Stimulated activated CD8-positive, alpha-beta memory T cell treated with anti-CD3 and anti-CD28 coated beads, Interleukin-15, amount 100 ng/mL, for 48 hours (primary cell): ENCODE results near the gene DENND2D.
"Not testable (repeated sequence)": the region's sequence is repeated elsewhere in the genome, so short reads cannot be mapped to it uniquely, and the experiment has no call there.

Source experiments
- DNase-seq, 2 donors: peaks; one replicate each; pipeline ENCODE4 v3.0.0-alpha.2; 2020; ENCODE audit warnings: low read depth in 2 of 2

Gene DENND2D

GRCh38 chr1:111221633-111222291, 21.3 kb upstream of the DENND2D start:
- peak; percentile 58 to 63 for DNase-seq

- DNase-seq: no peak
These were observed 20.8 kb upstream of the DENND2D start for GRCh38 chr1:111221276-111221632.

GRCh38 chr1:111220302-111220890, 19.9 kb upstream of the DENND2D start:
- DNase-seq: no peak

- peak; percentile 38 to 62 for DNase-seq
These were observed 19.3 kb upstream of the DENND2D start for GRCh38 chr1:111219557-111220286.

- no peak for DNase-seq
These were observed 18.5 kb upstream of the DENND2D start for GRCh38 chr1:111218701-111219556.

GRCh38 chr1:111217183-111217910, 16.9 kb upstream of the DENND2D start:
- DNase-seq: no peak

- no peak for DNase-seq
These were observed 16.3 kb upstream of the DENND2D start for GRCh38 chr1:111216751-111217150.

- DNase-seq: not testable (repeated sequence)
These were observed 14.8 kb upstream of the DENND2D start for GRCh38 chr1:111215285-111215684.

- DNase-seq: peak in 1 of 2 donors; percentile 59
These were observed 14.4 kb upstream of the DENND2D start for GRCh38 chr1:111214884-111215283.

GRCh38 chr1:111214074-111214801, 13.8 kb upstream of the DENND2D start:
- DNase-seq: no peak

GRCh38 chr1:111213412-111213811, 13.0 kb upstream of the DENND2D start:
- no peak for DNase-seq

GRCh38 chr1:111212634-111213335, 12.3 kb upstream of the DENND2D start:
- DNase-seq: no peak

GRCh38 chr1:111211921-111212320, 11.5 kb upstream of the DENND2D start:
- DNase-seq: no peak

GRCh38 chr1:111209622-111210021, 9.2 kb upstream of the DENND2D start:
- DNase-seq: no peak

GRCh38 chr1:111208921-111209320, 8.5 kb upstream of the DENND2D start:
- no peak for DNase-seq

- no peak for DNase-seq
These were observed 5.2 kb upstream of the DENND2D start for GRCh38 chr1:111205714-111206050.

- no peak for DNase-seq
These were observed 4.7 kb upstream of the DENND2D start for GRCh38 chr1:111204983-111205713.

GRCh38 chr1:111204201-111204982, 3.9 kb upstream of the DENND2D start:
- peak; percentile 55 to 62 for DNase-seq
